Measurements from ENCODE around the gene ZNF740.

- no peak for TF ChIP-seq ZFP3 (CRISPR knock-in tag; IDR thresholded peaks at IDR 0.05)
- no peak for TF ChIP-seq ZFP30 (CRISPR knock-in tag; IDR thresholded peaks at IDR 0.05)
- TF ChIP-seq OSR1 (CRISPR knock-in tag; IDR thresholded peaks at IDR 0.05) = no peak
- no peak for TF ChIP-seq SNAI2 (CRISPR knock-in tag; IDR thresholded peaks at IDR 0.05)
- no peak for TF ChIP-seq CSRNP3 (CRISPR knock-in tag; IDR thresholded peaks at IDR 0.05)
- no peak for TF ChIP-seq ZNF565 (CRISPR knock-in tag; conservative IDR thresholded peaks at IDR 0.05; ENCODE audit: low read depth)
These were observed 18.1 kb downstream of the ZNF740 start for GRCh38 chr12:53198486-53199110.
